ENCODE measurements around the gene PSMD14. TPM values are rescaled to one million over a fixed set of nuclear protein-coding genes. Genes with fewer than 3 reads are reported as not detected.
"Not testable (repeated sequence)": the region's sequence is repeated elsewhere in the genome, so short reads cannot be mapped to it uniquely, and the experiment has no call there.

Gene PSMD14
- total and polyA plus RNA-seq, 2 experiments from 2014 or later: 31.9 to 79.6 TPM

GRCh38 chr2:161280906-161281323 is 27.3 kb upstream of the PSMD14 start:
- H3K4me1 ChIP-seq (ENCODE audit: low read depth); H3K9me3 ChIP-seq (ENCODE audit: low read depth); H3K4me3 ChIP-seq; H3K36me3 ChIP-seq; H3K27ac ChIP-seq; H3K27me3 ChIP-seq: not testable (repeated sequence)
- TF ChIP-seq, protein P1, sequence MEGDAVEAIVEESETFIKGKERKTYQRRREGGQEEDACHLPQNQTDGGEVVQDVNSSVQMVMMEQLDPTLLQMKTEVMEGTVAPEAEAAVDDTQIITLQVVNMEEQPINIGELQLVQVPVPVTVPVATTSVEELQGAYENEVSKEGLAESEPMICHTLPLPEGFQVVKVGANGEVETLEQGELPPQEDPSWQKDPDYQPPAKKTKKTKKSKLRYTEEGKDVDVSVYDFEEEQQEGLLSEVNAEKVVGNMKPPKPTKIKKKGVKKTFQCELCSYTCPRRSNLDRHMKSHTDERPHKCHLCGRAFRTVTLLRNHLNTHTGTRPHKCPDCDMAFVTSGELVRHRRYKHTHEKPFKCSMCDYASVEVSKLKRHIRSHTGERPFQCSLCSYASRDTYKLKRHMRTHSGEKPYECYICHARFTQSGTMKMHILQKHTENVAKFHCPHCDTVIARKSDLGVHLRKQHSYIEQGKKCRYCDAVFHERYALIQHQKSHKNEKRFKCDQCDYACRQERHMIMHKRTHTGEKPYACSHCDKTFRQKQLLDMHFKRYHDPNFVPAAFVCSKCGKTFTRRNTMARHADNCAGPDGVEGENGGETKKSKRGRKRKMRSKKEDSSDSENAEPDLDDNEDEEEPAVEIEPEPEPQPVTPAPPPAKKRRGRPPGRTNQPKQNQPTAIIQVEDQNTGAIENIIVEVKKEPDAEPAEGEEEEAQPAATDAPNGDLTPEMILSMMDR (IDR thresholded peaks at IDR 0.05; ENCODE audit: low read depth, low read length): peak; percentile 23
- DNase-seq (ENCODE audit: low read depth in 1 of 2, low spot score in 1 of 2): peak; percentile 9 to 49

- H3K9me3 ChIP-seq (ENCODE audit: low read depth); H3K27me3 ChIP-seq; DNase-seq (ENCODE audit: low read depth in 1 of 2, low spot score in 1 of 2); H3K27ac ChIP-seq; H3K4me3 ChIP-seq; H3K36me3 ChIP-seq; H3K4me1 ChIP-seq (ENCODE audit: low read depth): not testable (repeated sequence)
These were observed 26.5 kb upstream of the PSMD14 start for GRCh38 chr2:161281615-161282310.

DNA sequence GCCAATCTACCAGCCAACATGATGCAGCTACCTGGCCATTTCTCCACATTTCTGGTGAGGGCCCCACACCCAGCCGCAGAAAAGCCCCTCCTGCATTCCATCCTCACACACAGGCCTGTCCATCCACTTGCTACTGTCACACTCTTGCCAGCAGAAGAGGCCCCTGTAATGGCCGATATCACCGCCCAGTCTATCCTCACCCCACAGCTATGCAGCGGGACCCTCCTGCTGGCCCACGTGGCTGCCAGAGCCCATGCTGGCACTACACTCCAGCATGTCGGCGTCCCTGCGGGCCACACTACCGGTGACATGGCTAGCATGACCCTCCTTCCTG is 25.9 kb upstream of the PSMD14 start:
- H3K9me3 ChIP-seq (ENCODE audit: low read depth); H3K36me3 ChIP-seq; H3K4me3 ChIP-seq; H3K27ac ChIP-seq; DNase-seq (ENCODE audit: low read depth in 1 of 2, low spot score in 1 of 2); H3K4me1 ChIP-seq (ENCODE audit: low read depth); H3K27me3 ChIP-seq: not testable (repeated sequence)

- TF ChIP-seq, protein P1 (IDR thresholded peaks at IDR 0.05; ENCODE audit: low read depth, low read length): no peak
- Histone ChIP-seq H3K9me3 (ENCODE audit: low read depth) (no peaks in the 10 kb centered on the region), H3K4me3 (no peak overlapping the region), H3K27ac (no peak overlapping the region), H3K36me3 (no peaks in the 10 kb centered on the region), H3K4me1 (ENCODE audit: low read depth) (no peaks in the 10 kb centered on the region), H3K27me3 (no peaks in the 10 kb centered on the region)
- DNase-seq (ENCODE audit: low read depth in 1 of 2, low spot score in 1 of 2): peak in 1 of 2 donors; percentile 25
These were observed 24.3 kb upstream of the PSMD14 start for GRCh38 chr2:161283926-161284325.

DNA sequence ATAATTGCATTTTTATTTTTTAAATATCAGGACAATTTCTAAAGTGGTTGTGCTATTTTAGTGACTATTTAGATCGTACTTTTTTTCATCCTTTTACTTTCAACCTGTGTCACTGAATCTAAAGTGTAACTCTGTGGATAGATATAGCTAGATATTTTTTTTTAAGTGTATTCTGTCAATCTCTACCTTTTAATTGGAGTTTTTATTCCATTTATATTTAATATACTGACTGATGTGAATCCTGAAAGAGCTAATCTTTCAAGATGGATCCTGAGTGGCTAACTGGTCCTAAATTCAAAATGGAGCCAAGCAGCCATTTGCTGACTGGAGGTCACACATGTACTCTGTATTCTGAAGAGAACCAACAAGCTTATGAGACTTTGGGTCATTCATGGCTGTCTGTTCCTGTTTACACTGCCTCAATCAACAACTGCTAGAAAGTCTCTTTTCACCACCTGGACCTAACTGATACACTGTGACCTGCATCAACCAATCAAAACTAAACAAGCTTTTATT is 4.6 kb upstream of the PSMD14 start:
- TF ChIP-seq, protein P1 (IDR thresholded peaks at IDR 0.05; ENCODE audit: low read depth, low read length): no peak
- Histone ChIP-seq H3K4me3 (no peak overlapping the region), H3K27me3 (no peaks in the 10 kb centered on the region), H3K36me3 (no peaks in the 10 kb centered on the region), H3K9me3 (ENCODE audit: low read depth) (no peaks in the 10 kb centered on the region), H3K4me1 (ENCODE audit: low read depth) (no peaks in the 10 kb centered on the region), H3K27ac (no peak overlapping the region)
- no peak for DNase-seq (ENCODE audit: low read depth in 1 of 2, low spot score in 1 of 2)

DNA sequence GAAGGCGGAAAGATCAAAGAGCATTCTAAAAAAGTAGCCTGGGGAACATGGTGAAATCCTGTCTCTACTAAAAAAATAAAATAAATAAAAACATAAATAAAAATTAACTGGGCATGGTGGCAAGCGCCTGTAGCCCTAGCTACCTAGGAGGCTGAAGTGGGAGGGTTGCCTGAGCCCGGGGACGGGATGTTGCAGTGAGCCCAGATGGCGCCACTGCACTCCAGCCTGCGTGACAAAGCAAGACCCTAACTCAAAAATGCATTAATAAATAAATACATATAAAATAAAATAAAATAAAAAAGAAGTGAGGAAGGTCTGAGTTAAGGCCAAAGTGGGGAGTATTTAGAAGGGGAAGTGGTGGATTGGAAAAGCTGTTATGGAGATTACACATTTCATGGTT is 1.3 kb upstream of the PSMD14 start:
- Histone ChIP-seq H3K4me1 (ENCODE audit: low read depth) (peaks cover 9% of the 10 kb centered on the region), H3K9me3 (ENCODE audit: low read depth) (no peaks in the 10 kb centered on the region), H3K27ac (no peak overlapping the region), H3K4me3 (no peak overlapping the region), H3K27me3 (no peaks in the 10 kb centered on the region), H3K36me3 (no peaks in the 10 kb centered on the region)
- DNase-seq (ENCODE audit: low read depth in 1 of 2, low spot score in 1 of 2): no peak
- TF ChIP-seq, protein P1 (IDR thresholded peaks at IDR 0.05; ENCODE audit: low read depth, low read length): no peak

Measured in cardiac muscle cell (in vitro differentiated cells and primary cell).